Measurements from ENCODE around the gene ECD.

DNA sequence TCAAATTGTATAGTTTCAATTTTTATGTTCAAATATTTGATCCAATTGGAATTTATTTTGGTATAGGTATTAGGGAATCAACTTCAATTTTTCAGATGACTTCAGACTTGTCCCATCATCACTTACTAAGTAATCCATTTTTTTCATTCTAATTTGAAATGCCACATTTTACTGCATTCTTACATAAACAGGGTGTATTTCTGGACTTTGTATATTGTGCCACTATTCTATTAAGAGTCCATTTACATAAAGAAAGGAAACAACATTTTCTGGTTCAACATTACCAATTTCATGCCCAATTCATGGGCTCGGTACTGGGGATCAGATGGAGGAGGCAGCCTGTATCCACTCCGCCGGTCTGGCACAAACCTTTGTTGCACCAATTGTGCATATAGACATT is 15.8 kb downstream of the ECD start:
- TF ChIP-seq POLR2A (IDR thresholded peaks at IDR 0.05; ENCODE audit: low read depth, low read length) (no peak), POLR2AphosphoS5 (IDR thresholded peaks at IDR 0.05; ENCODE audit: low read depth, low read length) (no peak), TAF1 (IDR thresholded peaks at IDR 0.05; ENCODE audit: borderline replicate concordance, low read depth, low read length) (no peak)

Data from GM12892 (cell line).